Neutrophil (primary cell): ENCODE measurements around the gene MINDY2.
"Not testable (repeated sequence)": the region's sequence is repeated elsewhere in the genome, so short reads cannot be mapped to it uniquely, and the experiment has no call there.

Experiments used
- H3K27ac ChIP-seq: fragments of 200-600 bp; sonication (generic); 2 replicates; pipeline ENCODE4 v1.5.1; 2016; ENCODE audit warnings: mild to moderate bottlenecking, moderate library complexity
- H3K27me3 ChIP-seq: fragments of 200-600 bp; sonication (generic); 2 replicates; pipeline ENCODE4 v1.6.0; 2016; ENCODE audit warnings: mild to moderate bottlenecking
- H3K36me3 ChIP-seq: fragments of 200-600 bp; sonication (generic); 2 replicates; pipeline ENCODE4 v1.5.1; 2017
- H3K4me1 ChIP-seq, 2 experiments: fragments of 200-600 bp in 1 of 2; sonication (generic) in 1 of 2; 1 replicate in 1 of 2; 2 replicates in 1 of 2; pipeline versions ENCODE4 v1.5.1 to v1.6.1; 2013 to 2016; ENCODE audit warnings: low read depth in 1 of 2, low read length in 1 of 2, mild to moderate bottlenecking in 1 of 2, moderate library complexity in 1 of 2; ENCODE audit not compliant: control insufficient read depth in 1 of 2, insufficient read depth in 1 of 2
- H3K4me3 ChIP-seq, 2 experiments: fragments of 200-600 bp in 1 of 2; sonication (generic) in 1 of 2; 1 replicate in 1 of 2; 2 replicates in 1 of 2; pipeline ENCODE4 v1.5.1; 2013 to 2016; ENCODE audit warnings: low read depth in 1 of 2, low read length in 1 of 2, mild to moderate bottlenecking in 1 of 2, moderate library complexity in 1 of 2
- H3K9me3 ChIP-seq: fragments of 200-600 bp; sonication (generic); 2 replicates; pipeline ENCODE4 v1.5.1; 2016
- CTCF ChIP-seq: fragments of 200-600 bp; sonication (generic); IDR thresholded peaks from 2 replicates; pipeline ENCODE4 v1.5.1; 2016; ENCODE audit warnings: antibody characterized with exemption

The MINDY2 gene

DNA sequence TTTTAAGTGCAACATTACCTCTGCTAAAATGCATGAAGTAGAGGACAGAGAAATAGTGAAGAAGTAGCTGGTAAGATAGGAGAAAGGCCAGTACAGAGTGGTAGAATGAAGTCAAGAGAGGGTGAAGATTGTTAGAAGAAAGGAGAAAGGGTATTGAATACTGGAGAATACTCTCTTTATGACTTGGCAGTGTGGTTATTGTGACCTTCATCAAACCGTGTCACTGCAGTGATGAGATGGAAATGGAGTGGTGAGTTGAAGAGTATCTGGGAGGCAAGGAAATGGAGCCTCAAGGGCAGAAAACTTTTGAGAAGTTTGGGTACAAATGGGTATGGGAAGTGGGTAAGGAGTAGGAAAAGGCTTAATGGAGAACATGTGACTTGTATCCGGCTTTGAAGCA, 24.7 kb downstream of the MINDY2 start:
- no peaks in the 10 kb centered on the region for H3K27me3 ChIP-seq
- no peaks in the 10 kb centered on the region for H3K9me3 ChIP-seq
- H3K27ac ChIP-seq, result no peak overlapping the region
- H3K4me1 ChIP-seq, result no peaks in the 10 kb centered on the region
- TF ChIP-seq CTCF, result no peak
- no peak overlapping the region for H3K4me3 ChIP-seq
- H3K36me3 ChIP-seq, result peaks cover 4% of the 10 kb centered on the region

DNA sequence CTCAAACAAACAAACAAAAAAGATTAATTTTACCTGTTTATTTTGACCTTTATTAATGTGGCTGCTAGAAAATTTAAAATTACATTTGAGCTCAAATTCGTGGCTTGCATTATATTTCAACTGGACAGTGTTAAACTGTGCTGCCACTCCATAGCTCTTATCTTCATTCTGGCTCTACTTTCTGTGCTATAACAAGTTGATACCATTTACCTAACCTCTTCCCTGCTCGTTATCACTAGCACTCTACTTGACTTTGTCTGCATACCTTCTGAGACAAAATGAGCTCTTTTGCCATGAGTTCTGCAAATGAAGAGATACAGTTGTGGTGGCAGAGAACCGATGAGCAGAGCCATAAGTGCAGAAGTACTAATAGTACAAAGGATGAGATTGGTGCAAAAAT, 26.4 kb downstream of the MINDY2 start:
- H3K27ac ChIP-seq, result no peak overlapping the region
- H3K4me1 ChIP-seq, result no peaks in the 10 kb centered on the region
- no peak overlapping the region for H3K4me3 ChIP-seq
- peaks cover under 1% of the 10 kb centered on the region for H3K36me3 ChIP-seq
- no peaks in the 10 kb centered on the region for H3K27me3 ChIP-seq
- H3K9me3 ChIP-seq, result no peaks in the 10 kb centered on the region
- no peak for TF ChIP-seq CTCF

DNA sequence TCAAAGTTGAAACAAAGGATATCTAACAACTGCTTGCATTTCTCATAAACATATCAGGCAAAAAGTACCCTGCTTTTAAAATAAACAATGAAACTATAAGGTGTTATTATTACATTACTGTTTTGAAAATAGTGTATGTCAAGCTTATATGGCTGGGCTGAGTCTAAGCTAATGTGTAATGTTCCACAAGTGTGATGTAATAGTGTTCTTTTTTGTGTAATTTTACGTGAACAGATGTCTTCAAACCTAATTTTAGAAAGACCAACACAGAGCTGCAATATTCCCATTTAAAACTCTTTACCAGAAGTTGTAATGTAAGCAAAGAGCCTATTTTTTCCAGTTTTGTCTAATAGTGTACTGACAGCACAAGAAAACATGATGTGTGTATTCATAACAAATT, 34.0 kb downstream of the MINDY2 start:
- H3K27ac ChIP-seq, result no peak overlapping the region
- no peak overlapping the region for H3K4me3 ChIP-seq
- H3K36me3 ChIP-seq, result peaks cover 12% of the 10 kb centered on the region
- H3K9me3 ChIP-seq, result no peaks in the 10 kb centered on the region
- no peak for TF ChIP-seq CTCF
- H3K4me1 ChIP-seq, result peaks cover 6 to 7% of the 10 kb centered on the region in 2 experiments
- no peaks in the 10 kb centered on the region for H3K27me3 ChIP-seq

- H3K4me1 ChIP-seq, H3K27me3 ChIP-seq, H3K4me3 ChIP-seq, H3K9me3 ChIP-seq, H3K27ac ChIP-seq: not testable (repeated sequence)
- H3K36me3 ChIP-seq, result peaks cover 56% of the 10 kb centered on the region
Measured at GRCh38 chr15:58823267-58823666, 52.2 kb downstream of the MINDY2 start.

- no peak for TF ChIP-seq CTCF
- H3K4me1 ChIP-seq, result no peaks in the 10 kb centered on the region
- H3K4me3 ChIP-seq, result no peak overlapping the region
- no peaks in the 10 kb centered on the region for H3K27me3 ChIP-seq
- H3K36me3 ChIP-seq, result peaks cover 34% of the 10 kb centered on the region
- no peak overlapping the region for H3K27ac ChIP-seq
- H3K9me3 ChIP-seq, result no peaks in the 10 kb centered on the region
Measured at GRCh38 chr15:58830556-58830955, 59.5 kb downstream of the MINDY2 start.

- peaks cover 16% of the 10 kb centered on the region for H3K36me3 ChIP-seq
- H3K27ac ChIP-seq, H3K27me3 ChIP-seq, H3K9me3 ChIP-seq, H3K4me3 ChIP-seq, H3K4me1 ChIP-seq: not testable (repeated sequence)
Measured at GRCh38 chr15:58833681-58834426, 62.8 kb downstream of the MINDY2 start.
